Mucosa of rectum (tissue), 2 donors: ENCODE measurements around the gene RPS6KB2.
A peak's percentile ranks its signal among the peaks of the same experiment; 100 is the strongest.

Experiments
- H3K27ac ChIP-seq, 2 donors: one replicate each; pipeline ENCODE4 v1.7.0; 2013; ENCODE audit warnings: inconsistent platforms in 2 of 2, low read depth in 2 of 2, low read length in 2 of 2
- H3K27me3 ChIP-seq, 2 donors: one replicate each; pipeline ENCODE4 v1.7.0; 2013; ENCODE audit warnings: low read length in 2 of 2; ENCODE audit not compliant: control insufficient read depth in 2 of 2, insufficient read depth in 2 of 2
- H3K36me3 ChIP-seq, 2 donors: one replicate each; pipeline ENCODE4 v1.7.0; 2013; ENCODE audit warnings: low read length in 2 of 2; ENCODE audit not compliant: control insufficient read depth in 2 of 2, insufficient read depth in 2 of 2
- H3K4me1 ChIP-seq, 2 donors: one replicate each; pipeline ENCODE4 v1.7.0; 2013; ENCODE audit warnings: low read length in 2 of 2, mild to moderate bottlenecking in 1 of 2; ENCODE audit not compliant: control insufficient read depth in 2 of 2, insufficient read depth in 2 of 2
- H3K4me3 ChIP-seq, 2 donors: one replicate each; pipeline ENCODE4 v1.7.0; 2013; ENCODE audit warnings: low read length in 2 of 2
- H3K9ac ChIP-seq, 2 donors: one replicate each; pipeline ENCODE4 v1.7.0; 2013; ENCODE audit warnings: low read length in 2 of 2, low read depth in 1 of 2, mild to moderate bottlenecking in 1 of 2
- H3K9me3 ChIP-seq, 2 donors: one replicate each; pipeline ENCODE4 v1.7.0; 2013; ENCODE audit warnings: low read length in 2 of 2; ENCODE audit not compliant: control insufficient read depth in 2 of 2
- donor health status: healthy.
- donor health status: Normal muscosa, but diverticular disease.

The RPS6KB2 gene

GRCh38 chr11:67436459-67437081 is 8.3 kb downstream of the RPS6KB2 start:
- peak overlapping the region in 1 of 2 donors; percentile 87 for H3K27ac ChIP-seq
- H3K9ac ChIP-seq = peak overlapping the region in 1 of 2 donors; percentile 26
- H3K27me3 ChIP-seq = no peaks in the 10 kb centered on the region
- H3K9me3 ChIP-seq = no peaks in the 10 kb centered on the region
- H3K4me3 ChIP-seq = peak overlapping the region; percentile 14 to 75
- H3K36me3 ChIP-seq = peaks cover 51% of the 10 kb centered on the region in 2 donors
- H3K4me1 ChIP-seq = peaks cover 5 to 13% of the 10 kb centered on the region in 2 donors

DNA sequence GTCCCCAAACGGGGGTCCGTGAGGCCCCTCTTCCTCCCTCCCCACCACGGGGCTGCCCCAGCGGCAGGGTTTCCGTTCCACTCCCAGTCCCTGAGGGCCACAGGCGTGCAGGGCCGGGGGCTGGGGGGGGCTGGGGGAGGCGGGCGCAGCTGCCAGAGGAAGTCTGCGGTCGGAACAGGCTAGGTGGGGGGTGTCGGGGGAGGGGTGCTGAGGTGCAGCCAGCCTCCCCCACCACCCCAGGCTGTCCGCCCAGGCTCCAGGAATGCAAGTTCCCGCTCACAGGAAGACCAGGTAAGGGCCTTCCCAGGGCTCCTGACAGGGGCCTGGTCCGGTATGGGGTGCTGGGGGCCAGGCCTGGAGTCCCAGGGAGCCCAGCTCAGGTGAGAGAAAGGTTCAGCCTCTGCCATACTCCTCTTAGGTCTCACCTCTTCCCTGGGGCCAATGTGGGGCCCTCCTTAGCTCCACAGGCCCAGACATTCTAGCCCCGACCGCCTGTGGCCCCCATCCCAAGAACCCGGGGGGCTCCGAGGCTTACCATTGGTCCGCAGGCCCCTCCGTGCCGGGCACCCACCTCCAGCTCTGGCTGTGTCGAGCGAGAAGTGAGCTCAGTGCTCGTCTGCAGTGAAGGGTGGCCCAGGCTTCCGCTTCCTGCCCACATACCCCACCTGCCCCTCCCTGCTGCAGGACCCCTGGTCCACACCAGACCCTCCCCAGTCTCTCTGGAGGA is 9.0 kb downstream of the RPS6KB2 start, which contains the start of gene PTPRCAP:
TSS of gene PTPRCAP (minus strand) at position 601 of the 727 bp plus-strand sequence. CDS start at position 538, 63 bp downstream.
- Histone ChIP-seq H3K27ac (peak within 1 kb of the TSS; percentile 55 to 87), H3K4me1 (peaks cover 11 to 18% of the 10 kb centered on the region in 2 donors), H3K36me3 (peaks cover 47 to 52% of the 10 kb centered on the region in 2 donors), H3K4me3 (peak within 1 kb of the TSS; percentile 32 to 77), H3K27me3 (no peaks in the 10 kb centered on the region), H3K9ac (peak within 1 kb of the TSS in 1 of 2 donors; percentile 52), H3K9me3 (no peaks in the 10 kb centered on the region)

GRCh38 chr11:67437809-67438157 is 9.5 kb downstream of the RPS6KB2 start:
- Histone ChIP-seq H3K4me1 (peaks cover 17 to 24% of the 10 kb centered on the region in 2 donors), H3K9me3 (no peaks in the 10 kb centered on the region), H3K4me3 (peak overlapping the region; percentile 32 to 77), H3K27ac (peak overlapping the region; percentile 55 to 87), H3K36me3 (peaks cover 42 to 46% of the 10 kb centered on the region in 2 donors), H3K27me3 (no peaks in the 10 kb centered on the region), H3K9ac (peak overlapping the region in 1 of 2 donors; percentile 47)

- Histone ChIP-seq H3K36me3 (peaks cover 37 to 43% of the 10 kb centered on the region in 2 donors), H3K27ac (peak overlapping the region in 1 of 2 donors; percentile 87), H3K4me1 (peaks cover 17 to 24% of the 10 kb centered on the region in 2 donors), H3K27me3 (no peaks in the 10 kb centered on the region), H3K9me3 (no peaks in the 10 kb centered on the region), H3K9ac (no peak overlapping the region), H3K4me3 (peak overlapping the region; percentile 32 to 77)
Observed at GRCh38 chr11:67438158-67438902, 10.0 kb downstream of the RPS6KB2 start.

GRCh38 chr11:67439321-67440228 is 11.3 kb downstream of the RPS6KB2 start:
- H3K27ac ChIP-seq = peak overlapping the region; percentile 26 to 61
- no peaks in the 10 kb centered on the region for H3K27me3 ChIP-seq
- H3K36me3 ChIP-seq = peaks cover 24 to 32% of the 10 kb centered on the region in 2 donors
- H3K4me1 ChIP-seq = peaks cover 17 to 24% of the 10 kb centered on the region in 2 donors
- no peaks in the 10 kb centered on the region for H3K9me3 ChIP-seq
- H3K9ac ChIP-seq = no peak overlapping the region
- H3K4me3 ChIP-seq = peak overlapping the region in 1 of 2 donors; percentile 44

GRCh38 chr11:67440229-67441097 is 12.2 kb downstream of the RPS6KB2 start:
- Histone ChIP-seq H3K36me3 (peaks cover 24 to 25% of the 10 kb centered on the region in 2 donors), H3K9me3 (no peaks in the 10 kb centered on the region), H3K4me1 (peaks cover 17 to 29% of the 10 kb centered on the region in 2 donors), H3K27me3 (no peaks in the 10 kb centered on the region), H3K9ac (no peak overlapping the region), H3K27ac (peak overlapping the region in 1 of 2 donors; percentile 61), H3K4me3 (no peak overlapping the region)

DNA sequence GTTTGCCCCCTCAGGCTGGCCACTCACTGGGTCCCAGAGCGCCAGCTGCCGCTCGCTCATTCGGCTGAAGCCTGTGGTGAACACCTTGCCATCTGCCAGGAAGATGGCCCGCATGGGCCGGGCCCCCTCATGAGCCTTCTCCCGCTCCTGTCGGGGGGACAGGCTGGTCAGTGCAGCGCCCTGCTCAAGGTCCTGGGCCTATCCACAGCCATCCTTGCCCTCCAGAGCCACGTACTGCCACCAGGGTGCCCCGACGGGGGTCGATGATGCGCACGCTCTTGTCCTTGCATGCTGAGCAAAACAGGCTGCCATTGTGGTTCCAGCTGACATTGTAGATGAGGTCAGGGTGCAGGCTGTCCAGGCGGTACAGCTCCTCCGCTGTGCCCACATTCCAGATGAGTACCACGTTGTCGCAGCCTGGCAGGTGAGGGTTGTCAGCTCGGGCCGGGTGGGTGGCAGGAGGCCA is 12.8 kb downstream of the RPS6KB2 start:
- Histone ChIP-seq H3K36me3 (peaks cover 20 to 24% of the 10 kb centered on the region in 2 donors), H3K27me3 (no peaks in the 10 kb centered on the region), H3K9ac (no peak overlapping the region), H3K9me3 (no peaks in the 10 kb centered on the region), H3K27ac (no peak overlapping the region), H3K4me3 (no peak overlapping the region), H3K4me1 (peaks cover 18 to 28% of the 10 kb centered on the region in 2 donors)

DNA sequence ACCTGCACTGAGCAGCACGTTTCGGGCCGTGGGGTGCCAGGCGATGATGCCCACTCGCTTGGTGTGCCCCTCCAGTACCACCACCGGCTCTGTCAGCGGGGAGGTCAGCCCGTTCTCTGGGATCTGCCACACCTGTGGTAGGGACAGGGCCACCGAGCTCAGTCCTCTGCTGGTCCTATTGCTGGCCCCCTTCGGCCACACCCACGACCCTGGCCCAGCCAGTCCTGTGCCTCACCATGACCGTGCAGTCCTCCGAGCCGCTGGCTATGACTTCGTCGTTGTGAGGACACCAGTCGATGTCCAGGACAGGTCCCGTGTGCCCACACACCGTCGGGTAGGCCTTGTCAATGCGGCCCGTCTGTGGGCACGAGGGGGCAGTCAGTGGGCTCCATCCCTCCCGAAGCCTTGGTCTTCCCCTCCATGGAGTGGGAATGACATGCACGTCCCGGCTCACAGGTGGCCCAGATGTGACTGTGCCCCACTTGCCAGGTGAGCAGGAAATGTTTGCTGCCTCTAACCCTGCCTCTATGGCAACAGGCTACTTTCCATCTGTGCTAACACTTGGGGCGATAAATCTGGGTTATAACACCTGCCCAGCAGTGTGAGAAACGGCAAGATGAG is 13.5 kb downstream of the RPS6KB2 start:
- Histone ChIP-seq H3K27ac (peak overlapping the region in 1 of 2 donors; percentile 16), H3K36me3 (peaks cover 20 to 24% of the 10 kb centered on the region in 2 donors), H3K9ac (peak overlapping the region; percentile 83 to 96), H3K27me3 (no peaks in the 10 kb centered on the region), H3K9me3 (no peaks in the 10 kb centered on the region), H3K4me3 (peak overlapping the region; percentile 76 to 88), H3K4me1 (peaks cover 19 to 27% of the 10 kb centered on the region in 2 donors)
